GM18517 (cell line): ENCODE data around the gene CDON.
"Not testable (repeated sequence)": the region's sequence is repeated elsewhere in the genome, so short reads cannot be mapped to it uniquely, and the experiment has no call there.

Source experiments
- ATAC-seq: cut with Tn5 transposase; IDR thresholded peaks from one replicate; pipeline ENCODE4 v1.9.1; 2021; ENCODE audit warnings: mild to moderate bottlenecking, moderate library complexity; ENCODE audit not compliant: unreplicated experiment

The CDON gene

DNA sequence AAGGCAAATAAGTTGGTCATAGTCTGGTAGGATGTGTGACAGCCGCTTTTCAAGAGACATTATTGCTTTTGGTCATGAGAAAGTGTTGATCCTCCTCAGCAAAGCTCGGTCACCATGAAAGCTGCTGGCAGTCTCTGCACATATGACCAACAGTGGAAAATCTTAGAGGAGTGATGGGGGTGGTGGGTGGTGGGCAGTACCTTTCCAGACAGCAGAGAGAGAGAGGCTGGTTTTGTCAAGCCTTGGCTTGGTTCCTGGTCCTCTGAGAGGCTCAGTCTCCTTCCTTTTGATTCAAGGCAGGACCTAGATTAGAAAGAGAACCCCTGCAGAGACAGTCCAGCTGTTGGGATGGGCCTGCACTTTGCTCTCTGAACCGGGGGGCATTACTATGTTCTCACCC lies 136.9 kb downstream of the CDON start:
- no peak for ATAC-seq

GRCh38 chr11:125925247-125925740 lies 137.4 kb downstream of the CDON start:
- no peak for ATAC-seq

DNA sequence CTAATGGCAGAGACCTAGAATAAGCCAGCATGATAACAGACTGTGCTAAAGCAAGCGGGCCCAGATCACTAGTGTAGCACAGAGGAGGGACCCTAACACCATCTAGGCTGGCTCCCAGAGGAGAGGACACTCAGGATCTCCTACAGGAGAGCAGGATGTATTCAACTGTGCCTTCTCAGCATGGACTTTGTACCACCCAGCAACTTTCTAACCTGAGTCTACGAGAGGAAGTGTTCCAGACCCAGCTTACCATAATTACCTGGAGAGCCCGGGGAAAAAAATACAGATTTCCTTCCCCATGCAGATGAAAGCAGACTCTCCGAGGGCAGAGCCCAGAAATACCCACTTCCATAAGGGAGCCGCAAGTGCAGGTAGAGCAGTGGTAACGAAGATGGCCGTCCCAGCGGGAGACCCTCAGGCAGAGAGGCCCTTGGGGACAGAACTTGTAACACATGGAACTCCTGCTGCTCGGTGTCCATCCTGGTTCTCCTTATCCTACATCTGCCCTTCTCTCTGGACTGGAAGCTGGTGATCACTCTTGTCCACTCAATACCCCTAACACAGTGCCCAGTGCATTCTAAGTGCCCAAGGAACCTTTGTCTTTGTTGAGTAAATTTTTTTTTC lies 138.2 kb downstream of the CDON start:
- no peak for ATAC-seq

DNA sequence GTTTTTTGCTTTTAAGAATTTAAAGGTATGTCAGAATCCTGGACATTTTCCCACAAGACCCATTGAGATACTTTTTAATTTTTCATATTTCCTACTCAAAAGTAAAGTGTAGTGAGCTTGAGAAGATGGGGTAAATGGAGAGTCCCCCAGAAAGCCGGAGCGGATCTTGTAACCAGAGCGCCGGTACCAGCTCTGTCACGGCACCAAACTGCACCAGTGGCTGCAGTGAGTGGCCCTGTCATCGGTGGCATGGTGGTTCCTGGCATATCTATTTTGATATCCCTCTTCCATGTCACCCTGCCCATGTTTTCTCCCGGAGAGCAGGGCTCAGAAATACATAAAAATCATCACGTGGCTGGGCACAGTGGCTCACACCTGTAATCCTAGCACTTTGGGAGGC lies 139.0 kb downstream of the CDON start:
- ATAC-seq = no peak

DNA sequence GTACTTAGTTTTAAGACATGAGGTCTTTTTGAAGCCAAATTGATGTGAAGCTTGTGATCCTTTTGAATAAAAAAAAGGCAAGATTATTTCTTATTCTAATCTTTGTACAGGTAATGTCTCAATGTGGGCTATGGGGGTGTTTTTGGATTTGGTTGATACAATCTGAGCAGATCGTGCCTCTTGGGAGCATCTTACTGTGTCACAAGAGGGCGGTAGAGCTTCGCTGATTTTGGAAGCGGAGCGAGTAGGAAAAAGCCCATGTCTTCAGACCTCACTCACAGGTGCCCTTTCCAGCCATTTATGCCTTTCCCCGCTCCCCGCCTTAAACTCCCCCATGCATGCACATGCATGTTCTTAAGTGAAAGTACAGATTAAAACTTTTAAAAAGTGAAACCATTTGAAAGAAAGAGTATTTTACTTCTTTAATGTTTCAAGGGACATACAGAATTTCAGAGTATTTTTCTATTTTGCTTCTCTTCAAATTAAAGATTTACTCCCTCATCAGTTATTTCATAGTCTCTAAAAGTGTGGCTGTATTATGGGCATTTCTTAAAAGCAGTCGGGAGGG lies 139.6 kb downstream of the CDON start:
- no peak for ATAC-seq

DNA sequence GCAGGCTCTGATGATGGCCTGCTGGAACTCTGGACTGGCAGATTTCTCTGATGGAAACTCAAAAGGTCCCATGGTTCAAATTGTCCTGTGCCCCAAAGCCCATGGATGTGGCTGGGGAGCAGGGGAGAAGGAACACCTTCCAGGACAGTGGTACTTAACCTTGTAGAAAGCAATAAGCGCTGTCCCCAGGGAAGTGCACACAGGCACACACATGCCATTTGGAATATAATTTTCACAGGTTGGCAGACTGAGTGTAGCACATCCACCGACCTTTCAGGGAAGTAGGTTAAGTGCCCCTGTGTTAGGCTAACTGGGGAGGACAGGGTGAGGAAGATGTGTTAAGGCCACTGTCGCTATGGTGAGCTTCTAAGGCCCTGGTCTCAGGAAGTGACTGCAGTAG lies 140.5 kb downstream of the CDON start:
- ATAC-seq = no peak

DNA sequence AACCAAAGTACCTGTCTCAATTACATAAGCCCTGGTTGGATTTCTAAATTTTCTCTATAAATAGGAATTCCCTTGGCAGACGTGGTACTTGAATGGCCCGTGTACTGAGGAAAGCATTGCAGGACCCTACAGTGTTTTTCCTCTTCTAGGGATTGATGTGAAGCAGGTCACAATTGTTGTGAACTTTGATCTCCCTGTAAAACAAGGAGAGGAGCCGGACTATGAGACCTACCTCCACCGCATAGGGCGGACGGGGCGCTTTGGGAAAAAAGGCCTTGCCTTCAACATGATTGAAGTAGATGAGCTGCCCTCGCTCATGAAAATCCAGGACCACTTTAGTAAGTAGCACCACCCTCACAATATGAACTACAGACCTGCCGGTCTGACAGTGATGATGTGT lies 141.6 kb downstream of the CDON start:
- ATAC-seq = no peak

- no peak for ATAC-seq
These were observed 144.4 kb downstream of the CDON start for GRCh38 chr11:125918140-125918840.

DNA sequence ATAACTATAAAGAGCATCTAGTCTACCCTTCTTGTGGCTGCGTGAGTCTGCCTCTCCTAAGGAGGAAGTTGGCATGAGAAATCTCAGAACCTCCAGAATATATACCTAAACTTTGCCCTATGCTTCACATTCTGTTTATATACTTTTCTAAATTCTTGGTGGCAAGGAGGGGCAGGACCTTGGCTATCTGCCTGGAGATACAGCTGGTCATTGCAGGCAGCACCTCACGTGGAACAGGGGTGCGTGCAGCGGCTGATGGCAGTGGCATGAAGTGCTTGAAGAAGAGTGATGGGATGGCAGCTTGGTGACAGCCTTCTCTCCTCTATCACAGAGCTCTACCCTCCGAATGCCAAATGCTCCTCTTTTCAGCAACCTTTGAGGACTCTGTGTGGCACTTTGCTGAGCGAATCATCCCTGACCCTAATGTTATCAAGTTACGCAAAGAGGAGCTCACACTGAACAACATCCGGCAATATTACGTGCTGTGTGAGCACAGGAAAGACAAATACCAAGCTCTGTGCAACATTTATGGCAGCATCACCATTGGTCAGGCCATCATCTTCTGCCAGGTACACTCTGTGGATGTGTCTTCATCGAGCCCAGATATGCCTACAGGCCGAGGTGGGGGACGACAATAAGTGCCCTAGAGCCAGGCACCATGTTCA lies 145.9 kb downstream of the CDON start:
- no peak for ATAC-seq

DNA sequence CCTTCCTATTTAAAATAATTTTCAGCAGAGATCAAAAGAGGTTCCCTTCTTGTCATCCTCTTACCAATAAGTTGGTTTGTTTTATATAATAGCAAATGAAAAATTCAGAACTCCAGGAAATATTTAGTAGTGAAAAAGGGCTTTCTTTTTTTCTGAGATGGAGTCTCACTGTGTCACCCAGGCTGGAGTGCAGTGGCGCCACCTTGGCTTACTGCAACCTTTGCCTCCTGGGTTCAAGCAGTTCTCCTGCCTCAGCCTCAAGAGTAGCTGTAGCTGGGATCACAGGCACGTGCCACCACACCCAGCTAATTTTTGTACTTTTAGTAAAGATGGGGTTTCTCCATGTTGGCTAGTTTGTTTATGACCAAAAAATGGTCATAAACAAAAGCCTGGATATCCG lies 148.1 kb downstream of the CDON start:
- not testable (repeated sequence) for ATAC-seq

DNA sequence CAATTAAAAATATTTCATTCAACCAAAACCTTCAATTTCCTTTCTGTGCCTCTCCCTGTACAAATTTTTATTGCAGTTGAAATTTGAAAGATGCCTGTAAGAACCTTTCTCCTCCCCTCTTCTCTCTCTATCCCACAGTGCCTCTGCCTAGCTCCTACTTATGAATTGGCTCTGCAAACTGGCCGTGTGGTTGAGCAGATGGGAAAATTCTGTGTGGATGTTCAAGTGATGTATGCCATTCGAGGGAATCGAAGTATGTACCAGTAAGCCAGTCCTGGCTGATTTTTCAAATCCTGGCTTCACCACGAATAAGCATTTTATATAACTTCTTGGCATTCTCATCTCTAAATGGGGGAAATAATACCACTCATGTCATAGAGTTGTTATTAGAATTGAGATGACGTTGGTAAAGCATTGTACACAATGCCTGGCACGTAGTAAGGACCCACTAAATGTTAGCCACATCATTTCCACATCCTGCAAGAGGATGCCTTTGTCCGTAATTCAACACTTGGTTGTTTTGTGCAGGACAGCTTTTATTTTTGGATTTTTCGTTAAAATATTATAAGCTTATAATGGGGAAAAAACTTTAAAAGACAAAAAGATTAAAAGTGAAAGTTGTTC lies 152.3 kb downstream of the CDON start:
- ATAC-seq = no peak
